HG02623 (cell line): ENCODE measurements around the gene SLC25A52.
"Not testable (repeated sequence)": the region's sequence is repeated elsewhere in the genome, so short reads cannot be mapped to it uniquely, and the experiment has no call there.

Source experiments
- ATAC-seq: cut with Tn5 transposase; IDR thresholded peaks from one replicate; pipeline ENCODE4 v1.9.1; 2021; ENCODE audit warnings: moderate library complexity; ENCODE audit not compliant: unreplicated experiment

Gene SLC25A52

GRCh38 chr18:31741097-31741735, 19.5 kb downstream of the SLC25A52 start:
- no peak for ATAC-seq

DNA sequence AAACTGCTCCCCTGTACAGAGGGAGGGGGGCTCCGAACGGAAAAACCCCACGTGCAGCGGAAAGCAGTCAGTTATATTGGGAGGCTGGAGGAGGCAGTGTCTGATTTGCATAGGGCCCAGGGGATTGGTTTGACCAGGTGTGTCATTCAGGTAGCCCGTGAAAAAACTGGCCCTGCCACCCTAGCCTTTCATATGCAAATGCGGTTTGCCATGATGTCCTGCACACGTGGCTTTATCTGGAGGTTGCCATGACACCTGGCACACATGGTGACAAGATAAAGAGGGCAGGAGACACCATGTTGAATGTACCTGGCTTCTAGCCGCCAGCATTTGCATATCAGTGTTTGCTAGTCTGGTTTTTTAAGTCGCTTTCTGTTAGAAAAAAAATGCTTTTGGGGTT, 20.5 kb downstream of the SLC25A52 start:
- no peak for ATAC-seq

DNA sequence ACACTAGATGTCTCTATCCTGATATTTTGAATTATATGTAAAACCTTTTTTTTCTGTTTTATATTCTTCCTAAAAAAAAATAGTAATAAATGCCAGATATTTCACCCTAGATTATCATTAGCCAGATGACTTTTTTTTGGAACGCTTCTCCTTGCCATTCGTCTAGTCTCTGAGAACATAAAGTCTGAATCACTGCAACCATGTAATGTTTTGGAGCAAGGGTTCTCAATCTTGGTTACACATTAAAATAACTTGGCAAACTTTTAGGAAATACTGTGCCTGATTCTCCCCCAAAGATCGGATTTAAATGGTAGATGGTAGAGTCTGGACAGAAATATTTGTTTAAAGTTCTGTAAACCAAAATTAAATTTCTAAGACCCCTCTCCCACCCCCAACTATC, 21.0 kb downstream of the SLC25A52 start:
- no peak for ATAC-seq

GRCh38 chr18:31738460-31739407, 21.9 kb downstream of the SLC25A52 start:
- ATAC-seq = no peak

DNA sequence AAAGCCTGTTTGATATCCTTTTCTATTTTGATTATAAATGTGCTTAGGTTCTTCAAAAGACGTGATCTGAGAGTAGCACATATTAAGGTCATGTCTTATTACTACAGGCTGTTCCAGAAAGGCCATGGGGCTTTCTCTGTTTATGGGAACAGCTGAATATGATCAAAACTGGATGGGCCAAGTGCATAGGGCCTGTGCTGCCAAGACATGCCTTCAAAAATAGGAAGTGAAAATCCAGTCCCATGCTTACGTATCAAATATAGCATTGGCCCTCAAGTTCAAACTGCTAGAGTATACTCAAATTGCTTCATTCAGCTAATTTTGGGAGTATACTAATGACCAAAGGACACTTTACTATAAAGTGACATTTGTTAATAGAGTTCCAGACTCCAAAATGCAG, 24.1 kb downstream of the SLC25A52 start:
- no peak for ATAC-seq

DNA sequence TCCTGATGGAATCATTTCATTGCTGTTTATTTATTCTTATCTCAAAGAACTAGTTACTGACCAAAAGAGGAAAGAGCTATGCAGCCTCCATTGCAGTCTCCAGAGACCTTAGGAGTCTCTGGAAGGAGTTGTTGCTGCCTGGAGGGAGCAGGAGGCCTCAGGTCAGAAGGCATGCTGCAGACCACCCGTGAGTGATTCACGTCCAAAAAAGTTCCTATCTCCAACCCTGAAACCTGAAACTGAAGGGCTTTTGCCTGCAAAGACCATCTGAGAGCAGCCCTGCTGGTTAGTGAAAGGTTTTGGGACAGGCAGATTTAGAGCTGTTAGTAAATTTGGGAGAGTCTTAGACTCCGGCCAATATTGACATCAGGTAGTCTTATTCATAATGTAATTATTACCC, 29.1 kb downstream of the SLC25A52 start:
- ATAC-seq = no peak

- ATAC-seq = not testable (repeated sequence)
Observed at GRCh38 chr18:31729196-31729595, 31.5 kb downstream of the SLC25A52 start.

DNA sequence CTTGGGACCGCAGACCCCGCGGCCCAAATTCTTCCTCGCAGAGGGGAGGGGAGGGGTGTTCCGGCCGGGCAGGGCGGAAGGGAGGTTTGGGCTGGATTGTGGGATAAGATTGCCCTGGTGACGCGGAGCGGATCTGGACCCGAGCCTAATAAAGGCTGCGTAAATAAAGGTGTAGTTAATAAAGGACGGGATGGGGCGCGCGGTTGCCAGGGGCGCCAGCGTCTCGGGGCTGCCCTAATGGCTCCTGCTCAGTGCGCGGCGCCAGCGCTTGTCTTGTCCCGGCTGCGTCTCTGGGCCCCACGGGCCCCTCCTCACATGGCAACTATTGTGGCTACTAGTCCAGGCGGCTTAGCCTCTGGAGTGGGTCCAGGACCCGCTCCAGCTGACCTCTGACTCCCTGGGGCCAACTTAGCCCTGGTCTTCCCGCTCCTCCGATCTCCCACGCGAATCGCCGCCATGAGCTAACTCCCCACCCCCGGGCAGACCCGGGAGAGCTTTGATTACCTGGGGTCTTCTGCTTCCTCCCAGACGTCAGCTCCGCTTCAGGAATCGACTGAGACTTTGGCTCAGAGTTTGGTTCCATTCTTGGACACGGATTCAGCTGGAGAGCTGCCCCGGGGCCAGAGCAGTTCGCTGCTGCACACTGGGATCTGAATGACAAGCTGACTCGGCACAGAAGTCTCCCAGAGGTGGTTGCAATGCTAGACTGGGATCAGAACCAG, 36.5 kb downstream of the SLC25A52 start:
- ATAC-seq = no peak

DNA sequence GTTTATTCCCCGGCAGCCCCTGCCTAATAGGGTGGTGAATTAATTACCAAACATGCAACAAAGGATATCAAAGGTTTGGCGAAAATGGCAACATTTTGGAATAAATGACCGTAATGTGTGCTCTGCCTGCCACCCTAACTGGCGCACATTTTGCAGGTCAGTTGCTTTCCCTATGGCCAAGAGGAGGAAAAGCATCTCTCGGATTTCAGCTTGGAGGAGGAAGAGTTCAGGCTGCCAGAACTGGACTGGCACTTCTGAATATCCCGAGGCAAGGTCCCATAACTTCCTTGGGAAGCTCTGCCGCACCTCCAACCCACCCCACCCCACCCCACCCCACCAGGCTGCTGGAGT, 37.1 kb downstream of the SLC25A52 start:
- no peak for ATAC-seq

DNA sequence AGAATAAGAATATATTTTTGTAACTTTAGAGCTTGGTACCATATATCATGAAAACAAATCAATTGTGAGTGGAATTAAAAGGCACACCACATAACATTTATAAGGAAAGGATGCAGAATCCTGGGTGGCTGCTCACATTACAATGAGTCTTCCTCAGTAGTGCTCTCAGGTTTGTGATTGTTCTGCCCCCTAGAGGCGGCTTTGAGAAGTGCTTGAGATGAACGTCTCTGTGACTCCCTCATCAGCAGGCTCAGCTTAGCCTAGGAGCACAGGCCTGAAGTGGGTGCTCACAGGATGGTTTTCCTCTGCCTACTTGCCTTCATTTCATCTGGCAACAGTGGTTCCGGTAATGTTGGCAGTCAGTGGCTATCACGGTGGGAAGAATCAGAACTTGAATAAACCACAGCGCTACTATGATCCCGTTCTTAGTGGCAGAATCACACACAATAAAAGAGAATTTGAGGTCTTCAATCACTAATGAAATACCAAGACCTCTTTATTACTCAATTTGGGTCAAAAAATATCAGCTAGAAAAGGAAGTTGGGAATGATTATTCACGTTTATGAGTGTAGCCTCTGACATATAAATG, 38.2 kb downstream of the SLC25A52 start:
- peak; percentile 98 for ATAC-seq

DNA sequence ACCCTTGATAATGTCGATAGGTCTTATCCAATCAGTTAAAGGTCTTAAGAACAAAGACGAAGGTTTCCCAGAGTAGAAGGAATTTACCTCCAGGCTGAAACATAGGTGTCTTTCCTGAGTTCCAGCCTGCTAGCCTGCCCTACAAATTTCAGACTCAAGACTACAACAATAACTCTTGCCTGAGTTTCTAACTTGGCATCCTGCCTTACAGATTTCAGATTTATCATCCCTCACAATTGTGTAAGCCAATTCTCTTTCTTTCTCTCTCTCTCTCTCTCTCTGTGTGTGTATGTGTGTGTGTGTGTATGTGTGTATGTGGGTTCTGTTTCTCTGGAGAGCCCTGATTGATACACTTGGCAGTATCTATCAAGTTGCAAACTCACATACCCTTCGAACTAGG, 39.1 kb downstream of the SLC25A52 start:
- no peak for ATAC-seq

- no peak for ATAC-seq
Observed at GRCh38 chr18:31720867-31721266, 39.8 kb downstream of the SLC25A52 start.

DNA sequence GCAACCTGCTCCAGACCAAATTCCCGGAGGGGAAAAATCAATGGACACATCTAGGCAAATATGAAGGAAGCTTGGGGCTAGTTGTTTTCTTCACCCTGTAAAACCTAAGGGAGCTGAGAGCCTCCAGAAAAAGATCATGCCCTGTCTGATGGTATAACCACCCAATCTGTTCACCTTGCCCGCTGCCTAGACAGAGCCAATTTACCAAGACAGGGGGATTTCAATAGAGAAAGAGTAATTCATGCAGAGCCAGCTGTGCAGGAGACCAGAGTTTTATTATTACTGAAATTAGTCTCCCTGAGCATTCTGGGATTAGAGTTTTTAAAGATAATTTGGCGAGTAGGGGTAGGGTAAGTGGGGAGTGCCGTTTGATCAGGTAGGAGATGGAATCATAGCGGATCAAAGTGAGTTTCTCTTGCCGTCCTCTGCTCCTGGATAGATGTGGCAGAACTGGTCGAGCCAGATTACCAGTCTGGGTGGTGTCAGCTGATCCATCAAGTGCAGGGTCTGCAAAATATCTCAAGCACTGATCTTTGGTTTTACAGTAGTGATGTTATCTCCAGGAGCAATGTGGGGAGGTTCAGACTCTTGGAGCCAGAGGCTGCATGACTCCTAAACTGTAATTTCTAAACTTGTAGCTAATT, 41.2 kb downstream of the SLC25A52 start:
- ATAC-seq = no peak

GRCh38 chr18:31718386-31718785, 42.3 kb downstream of the SLC25A52 start:
- no peak for ATAC-seq

DNA sequence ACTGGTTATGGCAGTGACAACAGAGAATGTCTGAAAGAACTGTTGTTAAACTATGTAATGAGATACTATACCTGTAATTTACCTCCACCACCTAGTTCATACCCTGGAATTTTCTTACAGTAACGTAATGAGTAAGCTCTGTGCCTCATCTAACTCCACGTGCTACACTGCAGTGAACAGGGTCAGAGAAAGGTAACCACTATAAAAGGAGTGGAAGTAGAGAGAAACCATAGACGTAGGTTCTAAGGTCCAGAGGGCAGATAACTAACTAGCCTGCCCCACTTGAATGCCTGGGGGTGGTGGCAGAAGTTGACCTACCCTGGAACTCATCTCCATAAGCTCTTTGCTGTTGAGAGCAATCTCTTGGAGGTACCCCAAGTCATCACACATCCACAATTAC, 44.3 kb downstream of the SLC25A52 start:
- ATAC-seq = no peak

DNA sequence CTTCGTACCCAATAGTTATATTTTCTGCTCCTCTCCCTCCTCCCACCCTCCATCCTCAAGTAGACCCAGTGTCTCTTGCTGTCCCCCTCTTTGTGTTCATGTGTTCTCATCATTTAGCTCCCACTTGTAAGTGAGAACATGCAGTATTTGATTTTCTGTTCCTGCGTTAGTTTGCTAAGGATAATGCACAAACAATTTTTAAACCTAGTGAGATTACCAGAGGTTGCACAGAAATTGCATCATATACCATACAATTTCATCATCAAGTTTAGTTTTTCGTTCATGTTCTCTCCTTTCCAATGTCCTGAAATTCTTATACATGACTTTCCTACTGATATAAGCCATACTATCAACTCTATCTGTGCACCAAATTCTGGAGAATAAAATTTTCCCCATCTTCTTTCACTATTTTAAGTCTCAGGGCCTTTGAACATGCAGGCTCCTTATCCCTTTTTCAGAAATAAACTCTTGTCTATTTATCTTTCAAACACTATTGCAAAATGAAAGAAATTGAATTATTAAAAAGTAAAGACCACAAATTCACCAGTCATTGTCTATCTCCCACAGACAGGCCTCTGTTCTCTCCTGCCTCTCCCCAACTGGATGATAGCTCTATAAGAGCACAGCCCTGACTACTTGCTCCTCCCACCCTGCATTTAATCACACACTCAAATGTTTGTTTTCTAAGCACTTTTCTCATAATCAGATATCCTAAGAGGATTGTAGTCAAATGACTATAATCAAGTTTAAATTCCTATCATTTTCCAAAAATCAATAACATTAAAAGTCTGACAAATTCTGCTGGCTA, 49.1 kb downstream of the SLC25A52 start:
- no peak for ATAC-seq

DNA sequence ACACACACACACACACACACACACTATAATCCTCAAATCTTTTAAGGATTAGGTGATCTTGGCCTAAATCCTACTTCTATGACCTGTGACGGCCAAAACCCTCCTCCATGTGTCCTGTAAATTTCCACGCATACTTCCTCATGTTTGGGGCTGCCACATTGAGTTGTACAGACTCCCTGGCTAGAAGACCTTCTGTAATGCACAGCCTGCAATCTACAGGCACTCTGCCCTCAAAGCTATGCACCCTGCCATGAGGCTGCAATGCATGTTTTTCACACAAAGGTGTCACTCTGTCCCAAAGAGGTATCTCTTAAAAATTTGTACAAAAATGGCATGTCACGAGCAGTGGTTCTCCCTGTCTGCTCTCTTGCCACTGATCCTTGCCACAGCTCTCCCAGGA, 49.9 kb downstream of the SLC25A52 start:
- ATAC-seq = peak; percentile 43
